IgD-negative memory B cell (primary cell): ENCODE measurements around the gene NUP98. TPM values are rescaled to one million over a fixed set of nuclear protein-coding genes. Genes with fewer than 3 reads are reported as not detected.
"Not testable (repeated sequence)": the region's sequence is repeated elsewhere in the genome, so short reads cannot be mapped to it uniquely, and the experiment has no call there.

Source experiments
- H3K27ac Mint-ChIP-seq, 3 donors: one replicate each; pipeline ENCODE4 v1.8.0; 2020 to 2022; ENCODE audit warnings: mild to moderate bottlenecking in 3 of 3, mixed read lengths in 3 of 3, moderate library complexity in 1 of 3
- H3K27me3 Mint-ChIP-seq: one replicate; pipeline ENCODE4 v1.8.0; 2021; ENCODE audit warnings: mixed read lengths
- H3K36me3 Mint-ChIP-seq: one replicate; pipeline ENCODE4 v1.8.0; 2020; ENCODE audit warnings: mild to moderate bottlenecking, mixed read lengths
- H3K4me1 Mint-ChIP-seq, 3 donors: one replicate each; pipeline ENCODE4 v1.8.0; 2020 to 2022; ENCODE audit warnings: mixed read lengths in 3 of 3, mild to moderate bottlenecking in 1 of 3
- H3K4me3 Mint-ChIP-seq, 4 donors: one replicate each; pipeline ENCODE4 v1.8.0; 2020 to 2022; ENCODE audit warnings: mild to moderate bottlenecking in 4 of 4, mixed read lengths in 4 of 4, moderate library complexity in 3 of 4
- H3K9me3 Mint-ChIP-seq, 3 donors: one replicate each; pipeline ENCODE4 v1.8.0; 2020 to 2021; ENCODE audit warnings: mixed read lengths in 3 of 3, mild to moderate bottlenecking in 1 of 3
- polyA plus RNA-seq: library from polyadenylated mRNA; unstranded; fragments of 300-500 nt; fragmentation: Illumina TruSeq; gene quantifications from one replicate; pipeline ENCODE4 v1.2.3, GENCODE V29; 2021

Gene NUP98
- polyA plus RNA-seq, 1 donor from 2014 or later = 34.0 TPM

GRCh38 chr11:3667149-3668035 lies 130.0 kb downstream of the NUP98 start:
- H3K36me3 Mint-ChIP-seq = peaks cover 10% of the 10 kb centered on the region
- H3K9me3 Mint-ChIP-seq = no peaks in the 10 kb centered on the region
- H3K4me3 Mint-ChIP-seq = no peak overlapping the region
- H3K27ac Mint-ChIP-seq = no peak overlapping the region
- H3K4me1 Mint-ChIP-seq = peaks cover 0 to 2% (median 0%) of the 10 kb centered on the region in 3 donors
- H3K27me3 Mint-ChIP-seq = no peaks in the 10 kb centered on the region

GRCh38 chr11:3666023-3666530 lies 131.3 kb downstream of the NUP98 start:
- Mint-ChIP-seq H3K4me3 (no peak overlapping the region), H3K9me3 (no peaks in the 10 kb centered on the region), H3K27ac (no peak overlapping the region), H3K27me3 (no peaks in the 10 kb centered on the region), H3K36me3 (peaks cover 8% of the 10 kb centered on the region), H3K4me1 (no peaks in the 10 kb centered on the region)

DNA sequence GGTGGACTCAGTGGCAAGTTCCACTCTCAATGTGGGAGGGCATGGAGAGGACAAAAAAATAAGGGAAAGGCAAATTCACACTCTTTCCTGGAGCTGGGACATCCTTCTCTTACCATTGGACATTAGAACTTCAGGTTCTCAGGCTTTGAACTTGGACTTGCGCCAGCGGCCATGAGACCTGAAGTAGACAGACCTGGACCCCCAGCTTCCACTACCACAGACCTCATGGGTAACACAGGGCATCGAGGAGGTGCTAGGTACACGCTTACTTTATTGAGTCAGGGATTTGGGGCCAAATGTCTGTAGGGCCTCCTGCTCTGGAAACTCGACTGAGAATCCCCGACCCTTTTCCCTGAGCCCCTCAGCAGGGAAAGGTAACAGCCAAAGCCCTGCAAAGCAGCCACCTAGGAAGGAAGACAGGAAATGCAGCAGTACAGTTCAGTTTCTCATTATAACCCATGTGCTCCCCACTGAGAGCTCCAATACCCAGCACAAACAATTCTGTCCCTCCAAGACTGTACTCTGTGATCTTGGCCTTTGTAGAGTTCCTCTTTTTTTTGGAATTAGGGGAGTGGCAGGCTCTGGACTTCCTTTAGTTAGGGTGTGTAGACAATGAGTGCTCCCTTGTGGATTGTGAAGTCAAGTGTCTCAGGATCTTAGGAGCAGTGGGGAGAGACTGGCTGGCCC lies 131.9 kb downstream of the NUP98 start:
- Mint-ChIP-seq H3K27me3 (no peaks in the 10 kb centered on the region), H3K4me1 (no peaks in the 10 kb centered on the region), H3K27ac (peak overlapping the region in 1 of 3 donors; percentile 13), H3K9me3 (no peaks in the 10 kb centered on the region), H3K4me3 (no peak overlapping the region), H3K36me3 (peaks cover 7% of the 10 kb centered on the region)

DNA sequence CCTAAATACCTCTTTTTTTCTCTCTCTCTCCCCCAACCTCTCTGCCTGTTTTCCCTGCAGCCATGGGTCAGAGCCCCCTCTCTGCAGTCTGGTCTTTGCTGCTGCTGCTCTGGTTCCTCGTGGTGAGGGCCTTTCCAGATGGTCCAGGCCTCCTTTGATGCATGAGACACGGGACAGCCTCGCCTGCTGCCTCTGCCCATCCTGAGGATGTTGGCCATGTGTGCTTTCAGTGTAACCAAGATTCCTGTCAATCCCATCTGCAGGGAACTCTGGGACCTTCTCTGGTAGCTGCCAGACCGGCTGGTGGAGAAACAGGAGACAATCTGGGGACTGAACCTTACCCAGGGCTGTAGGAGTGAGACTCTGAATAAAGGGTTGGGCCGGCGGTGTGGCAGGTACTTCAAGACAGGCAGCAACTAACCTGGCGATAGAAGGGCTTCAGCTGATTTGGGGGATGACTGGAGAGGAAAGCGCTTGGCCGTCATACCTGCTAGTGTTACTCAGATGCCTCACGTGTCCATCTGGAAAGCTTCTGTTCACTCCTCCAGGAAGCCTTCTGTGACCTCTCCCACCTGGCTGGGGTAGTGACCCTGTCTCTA lies 133.2 kb downstream of the NUP98 start:
- no peak overlapping the region for H3K4me3 Mint-ChIP-seq
- peaks cover 4% of the 10 kb centered on the region for H3K36me3 Mint-ChIP-seq
- no peak overlapping the region for H3K27ac Mint-ChIP-seq
- no peaks in the 10 kb centered on the region for H3K9me3 Mint-ChIP-seq
- H3K4me1 Mint-ChIP-seq = no peaks in the 10 kb centered on the region
- no peaks in the 10 kb centered on the region for H3K27me3 Mint-ChIP-seq

GRCh38 chr11:3662856-3663255 lies 134.5 kb downstream of the NUP98 start:
- H3K4me1 Mint-ChIP-seq = no peaks in the 10 kb centered on the region
- peaks cover 3% of the 10 kb centered on the region for H3K36me3 Mint-ChIP-seq
- no peak overlapping the region for H3K27ac Mint-ChIP-seq
- no peak overlapping the region for H3K4me3 Mint-ChIP-seq
- no peaks in the 10 kb centered on the region for H3K9me3 Mint-ChIP-seq
- no peaks in the 10 kb centered on the region for H3K27me3 Mint-ChIP-seq

DNA sequence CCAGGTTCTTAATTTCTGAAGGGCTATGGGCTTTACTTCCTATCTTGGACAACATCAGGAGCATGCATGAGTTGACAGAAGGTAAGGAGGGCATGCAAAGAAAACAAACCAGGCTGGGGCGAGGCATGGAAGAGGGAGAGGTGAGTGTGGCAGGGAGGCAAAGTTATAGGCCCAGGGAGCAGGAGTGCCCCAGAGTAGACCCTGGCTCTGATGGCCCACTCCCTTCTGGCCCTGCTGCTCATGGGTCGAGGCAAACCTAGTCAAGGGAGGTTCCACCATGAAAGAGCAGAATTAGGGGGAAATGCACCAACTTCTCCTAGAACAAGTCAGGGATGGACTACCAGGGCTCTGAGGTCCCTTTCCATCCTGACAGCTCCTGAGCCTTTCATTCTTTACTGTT lies 136.4 kb downstream of the NUP98 start:
- Mint-ChIP-seq H3K9me3 (no peaks in the 10 kb centered on the region), H3K4me1 (no peaks in the 10 kb centered on the region), H3K27ac (no peak overlapping the region), H3K27me3 (no peaks in the 10 kb centered on the region), H3K36me3 (peaks cover 3% of the 10 kb centered on the region), H3K4me3 (no peak overlapping the region)

DNA sequence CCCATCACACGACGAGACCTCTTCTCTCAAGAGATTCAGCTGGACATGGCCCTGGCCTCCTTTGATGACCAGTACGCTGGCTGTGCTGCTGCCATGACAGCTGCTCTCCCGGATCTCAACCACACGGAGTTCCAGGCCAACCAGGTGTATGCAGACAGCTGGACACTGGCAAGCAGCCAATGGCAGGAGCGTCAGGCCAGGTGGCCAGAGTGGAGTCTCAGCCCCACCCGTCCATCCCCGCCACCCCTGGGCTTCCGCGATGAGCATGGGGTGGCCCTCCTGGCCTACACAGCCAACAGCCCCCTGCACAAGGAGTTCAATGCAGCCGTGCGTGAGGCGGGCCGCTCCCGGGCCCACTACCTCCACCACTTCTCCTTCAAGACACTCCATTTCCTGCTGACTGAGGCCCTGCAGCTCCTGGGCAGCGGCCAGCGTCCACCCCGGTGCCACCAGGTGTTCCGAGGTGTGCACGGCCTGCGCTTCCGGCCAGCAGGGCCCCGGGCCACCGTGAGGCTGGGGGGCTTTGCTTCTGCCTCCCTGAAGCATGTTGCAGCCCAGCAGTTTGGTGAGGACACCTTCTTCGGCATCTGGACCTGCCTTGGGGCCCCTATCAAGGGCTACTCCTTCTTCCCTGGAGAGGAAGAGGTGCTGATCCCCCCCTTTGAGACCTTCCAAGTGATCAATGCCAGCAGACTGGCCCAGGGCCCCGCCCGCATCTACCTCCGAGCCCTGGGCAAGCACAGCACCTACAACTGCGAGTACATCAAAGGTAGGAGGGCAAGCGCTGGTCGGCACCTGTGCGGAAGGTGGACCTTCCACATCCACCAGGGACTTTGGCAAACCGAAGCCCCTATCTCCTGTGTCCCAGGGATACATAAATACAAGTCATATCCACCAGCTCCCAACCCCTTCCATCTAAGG lies 137.5 kb downstream of the NUP98 start:
- Mint-ChIP-seq H3K9me3 (no peaks in the 10 kb centered on the region), H3K27ac (no peak overlapping the region), H3K4me1 (no peaks in the 10 kb centered on the region), H3K36me3 (peaks cover 3% of the 10 kb centered on the region), H3K27me3 (peaks cover 3% of the 10 kb centered on the region), H3K4me3 (no peak overlapping the region)

DNA sequence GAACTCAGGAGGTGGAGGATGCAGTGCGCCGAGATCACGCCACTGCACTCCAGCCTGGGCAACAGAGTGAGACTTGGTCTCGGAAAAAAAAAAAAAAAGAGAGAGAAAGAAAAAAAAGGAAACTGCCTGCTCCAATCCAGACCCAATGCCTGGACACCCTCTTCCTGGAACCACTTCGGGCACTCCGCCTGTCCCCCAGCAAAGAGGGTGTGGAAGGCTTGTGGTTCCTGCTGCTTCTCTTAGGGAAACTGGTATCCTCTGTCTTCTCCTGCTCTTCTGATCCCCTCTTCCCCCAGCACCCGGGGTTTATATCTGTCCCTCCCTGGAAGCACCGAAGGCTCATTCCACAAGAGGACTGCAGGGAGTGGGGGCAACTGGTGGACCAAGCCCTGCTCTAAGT lies 139.1 kb downstream of the NUP98 start:
- no peaks in the 10 kb centered on the region for H3K9me3 Mint-ChIP-seq
- H3K36me3 Mint-ChIP-seq = no peaks in the 10 kb centered on the region
- no peaks in the 10 kb centered on the region for H3K4me1 Mint-ChIP-seq
- no peak overlapping the region for H3K4me3 Mint-ChIP-seq
- H3K27ac Mint-ChIP-seq = no peak overlapping the region
- peaks cover 3% of the 10 kb centered on the region for H3K27me3 Mint-ChIP-seq

GRCh38 chr11:3657331-3657730 lies 140.0 kb downstream of the NUP98 start:
- H3K9me3 Mint-ChIP-seq, H3K36me3 Mint-ChIP-seq, H3K4me3 Mint-ChIP-seq, H3K27me3 Mint-ChIP-seq, H3K27ac Mint-ChIP-seq, H3K4me1 Mint-ChIP-seq: not testable (repeated sequence)

DNA sequence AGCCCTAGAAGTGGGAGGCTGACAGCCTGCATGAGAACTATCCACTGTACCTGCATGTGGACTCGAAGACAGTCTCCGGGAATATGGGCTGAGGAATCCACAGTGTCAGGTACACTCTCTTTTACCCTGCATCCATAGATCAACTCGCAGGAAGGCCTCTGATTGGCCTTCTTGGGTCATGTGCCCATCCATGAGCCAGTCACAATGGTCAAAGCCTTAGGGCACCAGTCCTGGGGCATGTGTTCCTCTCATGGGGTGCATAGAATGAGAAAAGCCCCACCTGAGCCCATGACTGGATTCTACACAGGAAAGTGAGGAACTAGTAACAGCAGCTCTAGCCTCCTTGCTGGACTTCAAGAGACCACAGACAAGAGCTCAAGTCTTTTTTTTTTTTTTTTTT lies 141.8 kb downstream of the NUP98 start:
- Mint-ChIP-seq H3K27ac (no peak overlapping the region), H3K4me1 (no peaks in the 10 kb centered on the region), H3K4me3 (peak overlapping the region in 1 of 4 donors; percentile 33), H3K27me3 (peaks cover 6% of the 10 kb centered on the region), H3K36me3 (no peaks in the 10 kb centered on the region), H3K9me3 (no peaks in the 10 kb centered on the region)

GRCh38 chr11:3652514-3652913 lies 144.8 kb downstream of the NUP98 start:
- H3K36me3 Mint-ChIP-seq, H3K9me3 Mint-ChIP-seq, H3K27ac Mint-ChIP-seq, H3K4me3 Mint-ChIP-seq, H3K4me1 Mint-ChIP-seq: not testable (repeated sequence)
- peaks cover 17% of the 10 kb centered on the region for H3K27me3 Mint-ChIP-seq

- H3K27me3 Mint-ChIP-seq = peaks cover 29% of the 10 kb centered on the region
- not testable (repeated sequence) for H3K27ac Mint-ChIP-seq, H3K4me1 Mint-ChIP-seq, H3K4me3 Mint-ChIP-seq, H3K9me3 Mint-ChIP-seq, H3K36me3 Mint-ChIP-seq
Measured at GRCh38 chr11:3649374-3649773, 148.0 kb downstream of the NUP98 start.

GRCh38 chr11:3648843-3649242 lies 148.5 kb downstream of the NUP98 start:
- H3K36me3 Mint-ChIP-seq, H3K4me3 Mint-ChIP-seq, H3K4me1 Mint-ChIP-seq, H3K9me3 Mint-ChIP-seq, H3K27ac Mint-ChIP-seq: not testable (repeated sequence)
- H3K27me3 Mint-ChIP-seq = peaks cover 31% of the 10 kb centered on the region

DNA sequence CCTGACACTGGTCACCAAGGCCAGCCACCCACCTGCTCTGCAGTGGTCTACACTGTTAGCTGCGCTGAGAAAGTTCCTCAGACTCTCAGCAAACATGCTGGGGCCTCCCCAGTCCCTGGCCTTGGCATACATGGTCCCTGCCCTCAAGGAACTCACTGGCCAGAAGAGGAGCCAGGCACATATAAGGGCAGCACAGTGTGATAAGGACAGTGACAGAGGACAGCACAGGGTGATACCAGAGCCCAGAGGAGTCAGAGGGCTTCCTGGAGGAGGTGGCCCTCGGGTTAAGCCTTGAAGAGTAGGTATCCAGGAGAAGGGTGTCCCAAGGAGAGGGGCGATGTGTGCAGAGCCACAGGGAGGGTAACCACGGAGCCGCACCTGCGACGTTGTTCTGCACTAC lies 151.8 kb downstream of the NUP98 start:
- peaks cover 43% of the 10 kb centered on the region for H3K27me3 Mint-ChIP-seq
- H3K4me1 Mint-ChIP-seq = peaks cover 0 to 3% (median 3%) of the 10 kb centered on the region in 3 donors
- H3K36me3 Mint-ChIP-seq = peaks cover 2% of the 10 kb centered on the region
- H3K27ac Mint-ChIP-seq = no peak overlapping the region
- no peak overlapping the region for H3K4me3 Mint-ChIP-seq
- peaks cover 0 to 7% (median 2%) of the 10 kb centered on the region in 3 donors for H3K9me3 Mint-ChIP-seq
